SU-DHL-6 (cell line): ENCODE data around the gene NHSL2.

Experiments used
- H2AFZ ChIP-seq: fragments of 200-600 bp; sonication (generic); 2 replicates; pipeline ENCODE4 v1.6.1; 2014; ENCODE audit warnings: low read depth, mild to moderate bottlenecking, moderate library complexity, mixed read lengths, antibody characterized with exemption, low read length; ENCODE audit not compliant: severe bottlenecking
- H3F3A ChIP-seq: fragments of 200-600 bp; shearing (Covaris generic); 2 replicates; pipeline ENCODE4 v1.6.0; 2016; ENCODE audit warnings: antibody characterized with exemption, mild to moderate bottlenecking; ENCODE audit not compliant: insufficient read depth
- H3K27ac ChIP-seq: fragments of 200-600 bp; sonication (generic); 2 replicates; pipeline ENCODE4 v1.5.1; 2016; ENCODE audit warnings: low read depth, mild to moderate bottlenecking, low read length, moderate library complexity, mixed read lengths
- H3K27me3 ChIP-seq: fragments of 200-600 bp; sonication (generic), shearing (Covaris generic); 2 replicates; pipeline ENCODE4 v1.6.0; 2014; ENCODE audit warnings: mild to moderate bottlenecking, low read length
- H3K36me3 ChIP-seq: fragments of 200-600 bp; sonication (generic); 2 replicates; pipeline ENCODE4 v1.6.1; 2014; ENCODE audit warnings: mild to moderate bottlenecking, low read length, mixed read lengths
- H3K4me2 ChIP-seq: fragments of 300-600, 200-600 bp; shearing (Covaris generic), sonication (generic); 2 replicates; pipeline ENCODE4 v1.6.0; 2014; ENCODE audit warnings: low read length, low read depth, mild to moderate bottlenecking; ENCODE audit not compliant: poor library complexity, severe bottlenecking
- H3K4me3 ChIP-seq: fragments of 200-600 bp; sonication (generic); 2 replicates; pipeline ENCODE4 v1.5.1; 2014; ENCODE audit warnings: antibody characterized with exemption, low read length, mild to moderate bottlenecking, mixed read lengths; ENCODE audit not compliant: insufficient read depth, poor library complexity, severe bottlenecking
- H3K79me2 ChIP-seq: fragments of 200-600 bp; sonication (generic); 2 replicates; pipeline ENCODE4 v1.6.1; 2014; ENCODE audit warnings: mild to moderate bottlenecking, low read length, moderate library complexity; ENCODE audit not compliant: insufficient read depth
- H3K9ac ChIP-seq: fragments of 200-600 bp; sonication (generic); 2 replicates; pipeline ENCODE4 v1.7.0; 2014; ENCODE audit warnings: mild to moderate bottlenecking, low read length
- H3K9me2 ChIP-seq: fragments of 200-600 bp; sonication (generic); replicated peaks from 2 replicates; pipeline ENCODE4 v1.6.1; 2014; ENCODE audit warnings: low read length; ENCODE audit not compliant: insufficient read depth
- H3K9me3 ChIP-seq: fragments of 200-600 bp; sonication (generic); 2 replicates; pipeline ENCODE4 v1.6.1; 2014; ENCODE audit warnings: low read length, mixed read lengths; ENCODE audit not compliant: insufficient read depth
- H4K20me1 ChIP-seq: fragments of 200-600 bp; sonication (generic); 2 replicates; pipeline ENCODE4 v1.6.1; 2014; ENCODE audit warnings: low read depth, mild to moderate bottlenecking, antibody characterized with exemption, low read length, moderate library complexity, mixed read lengths
- EZH2phosphoT487 ChIP-seq: fragments of 200-600 bp; sonication (generic), shearing (Covaris generic); conservative IDR thresholded peaks from 2 replicates; pipeline ENCODE4 v1.6.1; 2018; ENCODE audit warnings: mild to moderate bottlenecking, antibody characterized with exemption, low read length, moderate library complexity, mixed read lengths
- TF ChIP-seq, protein P1 (sequence below): fragments of 200-600 bp; sonication (generic); IDR thresholded peaks from one replicate; pipeline ENCODE4 v1.5.1; 2017; ENCODE audit warnings: antibody characterized with exemption, mild to moderate bottlenecking, low read length, moderate library complexity; ENCODE audit not compliant: insufficient read depth, poor library complexity, severe bottlenecking

The NHSL2 gene

DNA sequence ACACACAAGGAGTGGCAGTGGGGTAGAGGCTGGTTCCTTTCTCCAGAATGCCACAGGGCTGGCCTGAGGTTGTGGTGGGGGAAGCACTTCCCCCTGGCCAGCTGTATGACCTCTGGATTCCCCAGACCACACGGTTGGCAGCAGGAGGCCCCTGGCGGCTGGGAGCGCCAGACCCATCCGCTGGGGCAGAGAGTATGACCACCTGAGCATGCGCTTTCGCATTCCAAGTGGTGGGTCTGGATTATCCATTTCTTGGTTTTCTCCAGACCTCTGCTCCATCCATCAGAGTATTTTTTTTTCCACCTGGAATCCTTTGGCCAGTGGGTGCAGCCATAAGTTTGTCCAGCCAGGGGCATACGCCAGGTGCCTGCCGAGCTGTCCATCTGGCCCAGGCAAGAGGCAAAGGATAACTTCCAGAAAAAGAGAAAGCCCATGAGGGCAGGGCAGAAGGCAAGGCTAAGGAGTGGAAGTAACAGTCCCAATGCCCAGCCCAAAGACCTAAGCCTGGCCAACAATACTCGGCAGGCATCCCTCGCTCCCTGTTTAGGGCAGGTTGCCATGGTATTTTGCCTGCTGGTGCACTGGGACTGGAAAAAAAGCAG lies 39.3 kb downstream of the NHSL2 start:
- no peak overlapping the region for H2AFZ ChIP-seq
- no peaks in the 10 kb centered on the region for H4K20me1 ChIP-seq
- no peak overlapping the region for H3K27ac ChIP-seq
- H3K79me2 ChIP-seq: no peaks in the 10 kb centered on the region
- H3K4me3 ChIP-seq: no peak overlapping the region
- H3K9me2 ChIP-seq: no peaks in the 10 kb centered on the region
- no peaks in the 10 kb centered on the region for H3K27me3 ChIP-seq
- H3K4me2 ChIP-seq: no peak overlapping the region
- H3F3A ChIP-seq: no peaks in the 10 kb centered on the region
- H3K9ac ChIP-seq: no peak overlapping the region
- TF ChIP-seq, protein P1, sequence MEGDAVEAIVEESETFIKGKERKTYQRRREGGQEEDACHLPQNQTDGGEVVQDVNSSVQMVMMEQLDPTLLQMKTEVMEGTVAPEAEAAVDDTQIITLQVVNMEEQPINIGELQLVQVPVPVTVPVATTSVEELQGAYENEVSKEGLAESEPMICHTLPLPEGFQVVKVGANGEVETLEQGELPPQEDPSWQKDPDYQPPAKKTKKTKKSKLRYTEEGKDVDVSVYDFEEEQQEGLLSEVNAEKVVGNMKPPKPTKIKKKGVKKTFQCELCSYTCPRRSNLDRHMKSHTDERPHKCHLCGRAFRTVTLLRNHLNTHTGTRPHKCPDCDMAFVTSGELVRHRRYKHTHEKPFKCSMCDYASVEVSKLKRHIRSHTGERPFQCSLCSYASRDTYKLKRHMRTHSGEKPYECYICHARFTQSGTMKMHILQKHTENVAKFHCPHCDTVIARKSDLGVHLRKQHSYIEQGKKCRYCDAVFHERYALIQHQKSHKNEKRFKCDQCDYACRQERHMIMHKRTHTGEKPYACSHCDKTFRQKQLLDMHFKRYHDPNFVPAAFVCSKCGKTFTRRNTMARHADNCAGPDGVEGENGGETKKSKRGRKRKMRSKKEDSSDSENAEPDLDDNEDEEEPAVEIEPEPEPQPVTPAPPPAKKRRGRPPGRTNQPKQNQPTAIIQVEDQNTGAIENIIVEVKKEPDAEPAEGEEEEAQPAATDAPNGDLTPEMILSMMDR: no peak
- TF ChIP-seq EZH2phosphoT487: no peak
- H3K9me3 ChIP-seq: no peaks in the 10 kb centered on the region
- H3K36me3 ChIP-seq: no peaks in the 10 kb centered on the region

DNA sequence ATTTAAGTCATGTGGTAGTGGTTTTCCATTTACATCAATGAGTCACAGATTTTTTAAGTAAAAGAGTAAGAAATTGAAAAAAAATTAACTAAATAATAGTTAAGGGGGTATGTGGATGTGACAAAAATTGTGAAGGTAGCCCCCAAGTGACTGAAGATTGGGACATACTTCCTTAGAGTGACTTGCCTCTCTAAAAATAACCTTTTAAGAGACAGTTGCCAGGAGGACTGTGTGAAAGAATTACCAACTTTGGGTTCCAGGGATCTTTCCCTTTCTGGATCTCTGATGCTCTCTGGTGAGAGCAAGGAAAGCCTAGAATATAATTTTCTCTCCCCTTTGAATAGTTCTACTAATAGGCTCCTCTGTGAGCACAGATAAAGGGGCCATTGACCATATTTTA lies 42.7 kb downstream of the NHSL2 start:
- Histone ChIP-seq H3F3A (no peaks in the 10 kb centered on the region), H3K9me2 (no peaks in the 10 kb centered on the region), H3K27me3 (no peaks in the 10 kb centered on the region), H3K9ac (no peak overlapping the region), H2AFZ (no peak overlapping the region), H3K79me2 (no peaks in the 10 kb centered on the region), H3K4me3 (no peak overlapping the region), H3K9me3 (no peaks in the 10 kb centered on the region), H3K4me2 (no peak overlapping the region), H3K36me3 (no peaks in the 10 kb centered on the region), H4K20me1 (no peaks in the 10 kb centered on the region), H3K27ac (no peak overlapping the region)
- TF ChIP-seq EZH2phosphoT487: no peak
- TF ChIP-seq, protein P1: no peak

DNA sequence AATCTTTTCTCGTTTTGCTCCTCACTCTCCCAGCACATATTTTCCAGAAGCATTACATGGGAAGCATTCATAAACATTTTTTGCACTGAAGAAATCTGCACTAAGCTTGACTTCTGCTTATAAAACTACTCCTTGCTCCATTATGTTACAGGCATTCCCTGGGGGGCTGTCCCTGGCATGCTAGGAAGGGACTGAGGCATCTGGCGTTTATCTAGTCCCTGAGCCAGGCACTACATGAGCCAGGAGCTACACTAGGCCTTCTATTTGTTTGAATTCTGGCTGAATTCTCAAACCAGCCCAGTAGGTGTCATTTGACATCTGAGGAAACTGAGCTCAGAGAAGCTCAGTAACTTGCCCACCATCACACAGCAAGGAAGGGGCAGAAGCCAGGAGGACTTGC lies 43.3 kb downstream of the NHSL2 start:
- H3K4me2 ChIP-seq: no peak overlapping the region
- H3K9me2 ChIP-seq: no peaks in the 10 kb centered on the region
- H3K79me2 ChIP-seq: no peaks in the 10 kb centered on the region
- no peaks in the 10 kb centered on the region for H3F3A ChIP-seq
- H3K9ac ChIP-seq: no peak overlapping the region
- no peak overlapping the region for H2AFZ ChIP-seq
- H3K36me3 ChIP-seq: no peaks in the 10 kb centered on the region
- TF ChIP-seq, protein P1: no peak
- TF ChIP-seq EZH2phosphoT487: no peak
- H3K9me3 ChIP-seq: no peaks in the 10 kb centered on the region
- no peak overlapping the region for H3K27ac ChIP-seq
- no peak overlapping the region for H3K4me3 ChIP-seq
- H4K20me1 ChIP-seq: no peaks in the 10 kb centered on the region
- H3K27me3 ChIP-seq: no peaks in the 10 kb centered on the region
